Liver (tissue), 9 donors: Measurements from ENCODE around the gene TRIM32. TPM values are rescaled to one million over a fixed set of nuclear protein-coding genes. Genes with fewer than 3 reads are reported as not detected.

Source experiments
- DNase-seq: peaks from one replicate; pipeline ENCODE4 v3.0.0-alpha.2; 2017; ENCODE audit warnings: low spot score
- H3K27ac ChIP-seq, 2 donors: one replicate each; pipeline ENCODE4 v1.7.0; 2013; ENCODE audit warnings: inconsistent platforms in 2 of 2, low read length in 2 of 2, control low read depth in 1 of 2, low read depth in 1 of 2, mild to moderate bottlenecking in 1 of 2
- H3K27me3 ChIP-seq, 4 donors: one replicate each; pipeline versions ENCODE4 v1.6.1 to v1.7.0; 2013; ENCODE audit warnings: low read length in 3 of 4, inconsistent platforms in 1 of 4, mild to moderate bottlenecking in 1 of 4, moderate library complexity in 1 of 4; ENCODE audit not compliant: control insufficient read depth in 4 of 4, insufficient read depth in 4 of 4
- H3K36me3 ChIP-seq, 4 donors: one replicate each; pipeline versions ENCODE4 v1.6.1 to v1.7.0; 2013; ENCODE audit warnings: low read length in 3 of 4, mild to moderate bottlenecking in 3 of 4, low read depth in 1 of 4, moderate library complexity in 1 of 4; ENCODE audit not compliant: control insufficient read depth in 4 of 4, insufficient read depth in 3 of 4
- H3K4me1 ChIP-seq, 4 donors: one replicate each; pipeline versions ENCODE4 v1.6.1 to v1.7.0; 2013; ENCODE audit warnings: low read length in 3 of 4, mild to moderate bottlenecking in 3 of 4, moderate library complexity in 1 of 4; ENCODE audit not compliant: control insufficient read depth in 4 of 4, insufficient read depth in 4 of 4
- H3K4me3 ChIP-seq, 3 donors: one replicate each; pipeline versions ENCODE4 v1.6.1 to v1.7.0; 2013; ENCODE audit warnings: low read length in 3 of 3, control low read depth in 1 of 3, low read depth in 1 of 3, mild to moderate bottlenecking in 1 of 3
- H3K9ac ChIP-seq, 2 donors: one replicate each; pipeline ENCODE4 v1.7.0; 2013; ENCODE audit warnings: low read length in 2 of 2, mild to moderate bottlenecking in 2 of 2, moderate library complexity in 2 of 2, control low read depth in 1 of 2, low read depth in 1 of 2
- H3K9me3 ChIP-seq, 4 donors: one replicate each; pipeline versions ENCODE4 v1.6.1 to v1.7.0; 2013; ENCODE audit warnings: low read length in 3 of 4; ENCODE audit not compliant: control insufficient read depth in 4 of 4
- ATF3 ChIP-seq: IDR thresholded peaks from 2 replicates; pipeline ENCODE4 v1.6.1; 2016; ENCODE audit warnings: antibody characterized with exemption
- CTCF ChIP-seq: fragments of 150-350 bp; IDR thresholded peaks from 2 replicates; pipeline ENCODE4 v1.5.1; 2017; ENCODE audit warnings: improper control_type of control experiment, low read depth, low read length; ENCODE audit not compliant: missing input control
- EGR1 ChIP-seq, 2 donors: IDR thresholded peaks; 2 replicates each; pipeline ENCODE4 v1.6.1; 2016 to 2018; ENCODE audit warnings: antibody characterized with exemption in 2 of 2, low read depth in 2 of 2
- FOXA1 ChIP-seq: IDR thresholded peaks from 2 replicates; pipeline ENCODE4 v1.6.1; 2016; ENCODE audit warnings: antibody characterized with exemption
- FOXA2 ChIP-seq: IDR thresholded peaks from 2 replicates; pipeline ENCODE4 v1.6.1; 2016; ENCODE audit warnings: antibody characterized with exemption
- GABPA ChIP-seq, 2 donors: IDR thresholded peaks in 1 of 2; conservative IDR thresholded peaks in 1 of 2; 2 replicates each; pipeline ENCODE4 v1.6.1; 2016; ENCODE audit warnings: antibody characterized with exemption in 2 of 2, mild to moderate bottlenecking in 1 of 2, moderate library complexity in 1 of 2
- HNF4A ChIP-seq, 2 donors: conservative IDR thresholded peaks; 2 replicates each; pipeline ENCODE4 v1.6.1; 2016; ENCODE audit warnings: antibody characterized with exemption in 2 of 2, mild to moderate bottlenecking in 2 of 2
- HNF4G ChIP-seq: IDR thresholded peaks from 2 replicates; pipeline ENCODE4 v1.6.1; 2016; ENCODE audit warnings: antibody characterized with exemption
- JUND ChIP-seq, 2 donors: IDR thresholded peaks; 2 replicates each; pipeline ENCODE4 v1.6.1; 2016; ENCODE audit warnings: antibody characterized with exemption in 2 of 2
- MAX ChIP-seq: IDR thresholded peaks from 2 replicates; pipeline ENCODE4 v1.6.1; 2016; ENCODE audit warnings: antibody characterized with exemption
- NR2F2 ChIP-seq: IDR thresholded peaks from 2 replicates; pipeline ENCODE4 v1.6.1; 2016; ENCODE audit warnings: antibody characterized with exemption
- RAD21 ChIP-seq, 2 donors: IDR thresholded peaks; 2 replicates each; pipeline ENCODE4 v1.6.1; 2016; ENCODE audit warnings: antibody characterized with exemption in 2 of 2, mild to moderate bottlenecking in 2 of 2
- REST ChIP-seq: IDR thresholded peaks from 2 replicates; pipeline ENCODE4 v1.6.1; 2016; ENCODE audit warnings: antibody characterized with exemption, mild to moderate bottlenecking
- RXRA ChIP-seq, 2 donors: IDR thresholded peaks; 2 replicates each; pipeline ENCODE4 v1.6.1; 2017 to 2018; ENCODE audit warnings: antibody characterized with exemption in 2 of 2, mild to moderate bottlenecking in 1 of 2
- SP1 ChIP-seq: IDR thresholded peaks from 2 replicates; pipeline ENCODE4 v1.6.1; 2018; ENCODE audit warnings: antibody characterized with exemption, mild to moderate bottlenecking
- TAF1 ChIP-seq: conservative IDR thresholded peaks from 2 replicates; pipeline ENCODE4 v1.6.1; 2016; ENCODE audit warnings: antibody characterized with exemption, mild to moderate bottlenecking
- YY1 ChIP-seq: IDR thresholded peaks from 2 replicates; pipeline ENCODE4 v1.6.1; 2016; ENCODE audit warnings: antibody characterized with exemption, mild to moderate bottlenecking
- ZBTB33 ChIP-seq: IDR thresholded peaks from 2 replicates; pipeline ENCODE4 v1.6.1; 2016; ENCODE audit warnings: antibody characterized with exemption
- WGBS: extraction: QIAGEN DNeasy Blood & Tissue Kit; methylation state at CpG from one replicate; pipeline ENCODE4 v1.1.7; 2013; 5-methylcytosine and 5-hydroxymethylcytosine counted together
- polyA plus RNA-seq, 2 donors: library from polyadenylated mRNA; stranded (reverse) in 1 of 2; unstranded in 1 of 2; fragments of 200-250 nt in 1 of 2; fragments of >200 nt in 1 of 2; fragmentation: Nextera tagmentation in 1 of 2; extraction: Ambion mirVana in 1 of 2; gene quantifications; one replicate each; pipeline versions ENCODE4 v1.2.1 to v1.2.3, GENCODE V29; 2013 to 2015
- total RNA-seq, 2 donors: library from RNA; depleted of rRNA; stranded (reverse); fragments of >200 nt; gene quantifications; one replicate each; pipeline ENCODE4 v1.2.3, GENCODE V29; 2014
- donor health status: healthy.
- donor health status: healthy.
- donor health status: healthy.
- donor health status: healthy.
- donor health status: healthy.

Gene TRIM32
- total and polyA plus RNA-seq, 4 donors = 3.0 to 5.9 (median 3.5) TPM

- no peak for DNase-seq
- WGBS = 81% methylated on average over 7 of the region's 7 CpGs
- TF ChIP-seq EGR1 (IDR thresholded peaks at IDR 0.05; ENCODE audit: low read depth in 2 of 2) (no peak), FOXA2 (no peak), ZBTB33 (no peak), JUND (IDR thresholded peaks at IDR 0.05) (no peak), HNF4A (conservative IDR thresholded peaks at IDR 0.05) (no peak), RXRA (IDR thresholded peaks at IDR 0.05) (no peak), FOXA1 (no peak), MAX (no peak), CTCF (no peak), TAF1 (no peak), SP1 (no peak), GABPA (IDR thresholded peaks at IDR 0.05 in 1 of 2, conservative IDR thresholded peaks at IDR 0.05 in 1 of 2) (no peak), RAD21 (IDR thresholded peaks at IDR 0.05) (no peak), NR2F2 (no peak)
These were observed 30.0 kb downstream of the TRIM32 start for GRCh38 chr9:116717150-116717549.

GRCh38 chr9:116718111-116718510, 31.0 kb downstream of the TRIM32 start:
- WGBS = 97% methylated on average over 4 of the region's 4 CpGs
- H3K9ac ChIP-seq = no peak overlapping the region
- no peak for DNase-seq
- no peaks in the 10 kb centered on the region for H3K4me1 ChIP-seq
- no peak overlapping the region for H3K4me3 ChIP-seq
- H3K27ac ChIP-seq = no peak overlapping the region
- no peaks in the 10 kb centered on the region for H3K36me3 ChIP-seq
- TF ChIP-seq JUND (IDR thresholded peaks at IDR 0.05) (no peak), RAD21 (IDR thresholded peaks at IDR 0.05) (no peak), TAF1 (no peak), MAX (no peak), HNF4G (no peak), EGR1 (IDR thresholded peaks at IDR 0.05; ENCODE audit: low read depth in 2 of 2) (no peak), HNF4A (conservative IDR thresholded peaks at IDR 0.05) (no peak), REST (no peak), RXRA (IDR thresholded peaks at IDR 0.05) (no peak), GABPA (IDR thresholded peaks at IDR 0.05 in 1 of 2, conservative IDR thresholded peaks at IDR 0.05 in 1 of 2) (no peak), FOXA2 (no peak), YY1 (no peak), FOXA1 (no peak), CTCF (no peak), NR2F2 (no peak), ATF3 (no peak), SP1 (no peak), ZBTB33 (no peak)
- no peaks in the 10 kb centered on the region for H3K27me3 ChIP-seq
- H3K9me3 ChIP-seq = no peaks in the 10 kb centered on the region

More at GRCh38 chr9:116717150-116717549, 30.0 kb downstream of the TRIM32 start:
- H3K9ac ChIP-seq = no peak overlapping the region
- no peak overlapping the region for H3K27ac ChIP-seq
- H3K9me3 ChIP-seq = no peaks in the 10 kb centered on the region
- H3K27me3 ChIP-seq = no peaks in the 10 kb centered on the region
- no peaks in the 10 kb centered on the region for H3K36me3 ChIP-seq
- H3K4me1 ChIP-seq = no peaks in the 10 kb centered on the region
- H3K4me3 ChIP-seq = no peak overlapping the region
